Bone marrow (tissue), 2 donors: ENCODE results near the gene RELCH.

Experiments used
- DNase-seq, 2 donors: peaks; one replicate each; lab custom pipeline; 2025; lab: John Stamatoyannopoulos, UW

RELCH gene

GRCh38 chr18:62323483-62324180, 136.6 kb downstream of the RELCH start:
- DNase-seq = no peak

DNA sequence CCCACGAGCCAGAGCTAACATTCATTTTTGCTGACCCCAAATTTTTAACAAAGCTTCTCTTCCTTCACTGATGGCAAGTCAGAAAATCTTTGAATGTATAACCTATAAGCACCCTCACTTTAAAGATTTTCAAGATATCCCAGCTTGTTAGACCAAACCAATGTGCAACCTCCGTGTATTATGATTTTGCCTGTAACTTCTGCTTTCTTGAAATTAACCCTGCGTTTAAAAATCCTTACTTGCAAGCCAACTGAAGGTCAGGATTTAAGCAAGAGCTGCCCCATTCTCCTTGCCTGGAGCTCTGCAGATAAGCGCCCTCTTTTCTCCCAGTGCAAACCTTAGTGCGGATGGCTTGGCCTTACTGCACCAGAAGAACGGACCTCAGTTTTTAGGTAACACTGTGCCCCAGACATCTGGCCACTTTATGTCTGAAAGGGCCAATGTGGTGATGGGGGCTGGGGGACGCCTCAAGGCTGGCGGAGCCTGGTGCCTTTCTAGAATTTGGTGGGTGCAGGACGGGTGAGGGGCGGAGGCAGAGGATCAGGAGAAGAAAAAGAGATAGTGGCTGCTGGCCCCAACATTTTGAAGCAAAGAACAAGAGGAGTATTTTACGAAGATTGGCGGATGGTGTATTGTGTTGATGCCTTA, 137.2 kb downstream of the RELCH start:
- DNase-seq = peak in 1 of 2 donors; percentile 11

DNA sequence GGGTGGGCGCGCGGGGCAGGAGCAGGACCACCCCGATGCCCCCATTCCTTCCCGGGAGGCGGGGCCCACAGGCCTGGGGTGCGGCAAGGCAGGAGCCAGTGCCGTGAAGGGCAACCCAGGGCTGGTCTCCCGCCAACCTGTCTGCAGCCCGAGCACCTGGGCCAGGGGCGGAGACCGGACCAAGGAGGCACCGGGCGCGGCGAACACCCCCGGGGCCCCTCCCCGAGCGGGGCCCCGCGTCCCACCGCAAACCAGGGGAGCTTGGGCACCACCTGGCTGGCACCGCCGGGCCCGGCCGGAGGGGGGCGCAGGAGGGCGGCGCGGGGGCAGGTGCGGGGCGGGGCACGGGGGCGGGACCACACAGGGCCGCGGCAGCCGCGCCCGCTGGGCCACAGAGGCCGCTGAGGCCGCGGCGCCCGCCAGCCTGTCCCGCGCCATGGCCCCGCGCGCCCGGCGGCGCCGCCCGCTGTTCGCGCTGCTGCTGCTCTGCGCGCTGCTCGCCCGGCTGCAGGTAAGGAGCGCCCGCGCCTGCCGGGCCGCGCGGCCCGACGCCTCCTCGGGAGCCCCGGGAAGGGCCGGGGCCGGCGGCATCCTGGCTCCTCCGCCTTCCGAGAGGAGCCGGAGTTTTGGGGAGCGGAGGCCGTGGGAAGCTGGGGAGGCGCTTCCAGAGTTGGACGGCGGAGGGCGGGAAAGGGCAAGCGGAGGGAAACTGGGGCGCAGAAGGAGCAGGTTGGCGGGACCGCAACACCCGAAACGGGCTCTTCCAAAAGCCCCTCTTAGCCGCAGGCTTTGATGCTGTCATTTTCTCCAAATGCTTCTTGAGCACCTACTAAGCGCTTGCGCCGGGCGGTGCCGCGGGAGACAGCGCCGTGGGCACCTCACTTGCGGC, 138.1 kb downstream of the RELCH start, which contains the start of gene TNFRSF11A:
TNFRSF11A (plus strand) TSS at position 394 of the 889 bp plus-strand sequence; CDS start at position 437, 43 bp downstream.
- peak in 1 of 2 donors; percentile 10 for DNase-seq

DNA sequence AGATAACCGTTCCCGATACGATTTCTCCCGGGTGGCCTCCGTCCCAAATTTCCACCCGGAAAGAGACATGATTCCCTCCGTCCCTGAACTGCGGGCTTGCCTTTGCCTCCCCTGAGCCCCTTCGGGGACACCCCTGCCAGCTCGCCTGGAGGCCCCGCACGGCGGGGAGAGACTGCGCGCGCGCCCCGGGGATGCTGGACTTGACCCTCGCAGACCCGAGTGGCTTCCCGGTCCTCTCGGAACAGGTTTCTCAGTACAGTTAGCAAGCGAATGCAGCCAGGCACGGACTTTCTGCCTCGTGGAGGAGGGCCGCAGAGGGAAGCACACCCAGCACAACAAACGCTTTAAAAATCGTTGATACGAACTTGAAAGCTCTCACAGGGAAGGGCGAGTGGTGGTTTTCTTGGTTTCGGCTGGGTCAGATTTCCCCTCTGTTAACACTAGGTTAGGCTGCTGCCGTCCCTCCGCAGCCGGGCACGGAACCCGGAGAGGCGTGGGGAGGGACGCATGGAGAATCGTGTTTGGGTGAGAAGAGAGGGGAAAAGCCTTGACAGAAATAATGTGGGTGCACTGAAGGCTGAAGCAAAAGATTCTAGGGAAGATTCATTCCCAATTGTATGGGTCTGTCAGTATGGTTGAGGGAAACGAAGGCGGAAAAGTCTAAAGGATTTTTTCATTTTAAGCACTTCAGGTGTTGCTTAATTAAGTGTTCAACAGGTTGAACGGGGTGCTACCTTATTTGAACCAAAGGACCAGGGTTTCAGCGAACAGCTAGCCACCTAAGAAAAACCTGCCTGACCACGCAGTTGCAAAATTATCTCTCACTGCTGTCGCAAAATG, 139.0 kb downstream of the RELCH start:
- no peak for DNase-seq

DNA sequence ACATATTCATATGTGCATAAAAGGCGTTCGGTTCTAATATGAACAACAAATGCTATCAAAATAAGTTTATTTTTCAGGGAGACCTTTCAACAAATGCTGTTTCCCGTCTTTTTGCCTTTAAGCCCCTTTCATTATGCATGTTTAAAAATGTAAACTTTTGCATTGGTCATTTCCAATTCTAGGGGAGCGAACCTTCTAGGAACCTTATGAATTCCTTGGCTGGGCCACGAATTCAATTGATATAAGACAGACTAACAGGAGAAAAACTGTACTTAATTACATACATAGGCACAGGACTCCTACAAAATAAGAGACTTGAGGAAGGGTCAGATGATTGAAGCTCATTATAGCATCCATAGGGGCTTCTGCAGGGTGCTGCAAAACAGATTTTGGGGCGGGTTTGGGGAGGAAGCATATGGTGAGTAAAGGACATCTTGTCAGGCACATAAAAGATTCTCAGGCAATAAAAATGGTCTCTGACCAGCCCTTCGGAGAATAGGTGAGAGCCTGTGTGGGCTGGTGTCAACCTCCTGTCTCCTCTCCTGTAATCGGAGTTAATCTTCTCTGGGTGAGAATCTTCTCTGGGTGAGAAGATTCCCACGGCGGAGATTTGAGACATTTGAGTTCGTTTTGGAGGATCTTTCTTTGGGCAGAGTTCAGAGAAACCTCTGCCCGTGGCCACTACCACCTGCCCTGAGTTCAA, 139.7 kb downstream of the RELCH start:
- no peak for DNase-seq

DNA sequence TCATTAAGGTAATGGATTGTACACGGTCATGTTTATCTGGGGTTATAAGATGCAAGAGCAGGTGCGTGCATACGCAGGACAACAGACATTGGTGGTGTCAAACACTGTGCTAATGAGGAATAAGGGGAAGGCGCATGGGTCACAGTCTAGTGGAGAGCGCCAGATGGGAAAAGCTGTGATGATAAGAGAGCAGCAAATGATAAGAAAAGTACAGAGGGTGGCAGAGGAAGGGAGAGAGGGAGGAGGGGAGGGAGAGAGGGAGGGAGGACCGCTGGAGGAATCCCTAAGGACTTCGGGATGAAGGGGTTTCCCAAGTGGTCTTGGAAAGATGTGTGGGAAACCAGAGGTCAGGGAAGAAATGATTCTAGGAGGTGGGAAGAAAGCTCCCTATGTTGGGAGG, 140.9 kb downstream of the RELCH start:
- no peak for DNase-seq

DNA sequence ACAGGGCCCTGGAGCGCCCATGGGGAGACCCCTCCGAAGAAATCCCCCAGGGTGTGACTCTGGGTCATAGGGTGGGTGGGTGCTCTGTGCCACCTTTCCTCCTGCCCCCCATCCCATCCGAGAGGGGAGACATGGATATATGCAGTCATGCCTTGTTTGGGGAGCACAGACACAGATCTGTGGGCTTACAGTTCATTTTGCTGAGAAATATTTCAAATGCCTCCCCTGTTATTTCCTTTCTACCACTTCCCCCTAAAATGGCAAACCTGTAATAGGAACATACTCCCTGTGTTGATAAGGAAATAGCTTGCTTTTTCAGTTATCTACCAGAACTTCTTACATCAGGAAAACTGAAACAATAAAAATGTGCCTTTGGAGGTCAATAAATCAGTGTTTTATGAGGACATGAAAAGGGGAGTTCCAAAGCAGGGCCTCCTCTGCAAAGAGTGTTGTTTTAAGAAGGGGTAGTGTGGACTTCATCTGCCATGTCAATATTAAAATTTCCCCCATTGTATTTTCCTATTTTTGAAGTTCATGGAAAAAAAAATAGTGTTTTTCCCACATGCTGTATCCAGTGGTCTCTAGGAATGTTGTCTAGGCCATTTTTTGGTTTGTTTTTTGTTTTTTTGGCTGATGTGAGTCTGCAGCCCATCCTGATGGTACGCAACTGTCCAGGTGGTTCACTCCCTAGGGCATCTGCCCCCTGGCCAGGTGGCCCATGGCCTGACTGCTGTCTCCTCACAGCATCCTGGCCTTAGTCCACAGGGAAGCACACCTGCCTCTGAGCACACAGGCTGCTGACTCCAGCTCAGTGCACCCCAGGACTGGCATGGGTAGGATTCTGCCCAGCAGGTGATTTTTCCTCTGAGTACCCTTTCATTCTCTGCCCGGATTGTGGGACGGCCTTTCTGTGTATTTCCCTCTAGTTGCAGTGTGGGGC, 141.8 kb downstream of the RELCH start:
- DNase-seq = no peak

DNA sequence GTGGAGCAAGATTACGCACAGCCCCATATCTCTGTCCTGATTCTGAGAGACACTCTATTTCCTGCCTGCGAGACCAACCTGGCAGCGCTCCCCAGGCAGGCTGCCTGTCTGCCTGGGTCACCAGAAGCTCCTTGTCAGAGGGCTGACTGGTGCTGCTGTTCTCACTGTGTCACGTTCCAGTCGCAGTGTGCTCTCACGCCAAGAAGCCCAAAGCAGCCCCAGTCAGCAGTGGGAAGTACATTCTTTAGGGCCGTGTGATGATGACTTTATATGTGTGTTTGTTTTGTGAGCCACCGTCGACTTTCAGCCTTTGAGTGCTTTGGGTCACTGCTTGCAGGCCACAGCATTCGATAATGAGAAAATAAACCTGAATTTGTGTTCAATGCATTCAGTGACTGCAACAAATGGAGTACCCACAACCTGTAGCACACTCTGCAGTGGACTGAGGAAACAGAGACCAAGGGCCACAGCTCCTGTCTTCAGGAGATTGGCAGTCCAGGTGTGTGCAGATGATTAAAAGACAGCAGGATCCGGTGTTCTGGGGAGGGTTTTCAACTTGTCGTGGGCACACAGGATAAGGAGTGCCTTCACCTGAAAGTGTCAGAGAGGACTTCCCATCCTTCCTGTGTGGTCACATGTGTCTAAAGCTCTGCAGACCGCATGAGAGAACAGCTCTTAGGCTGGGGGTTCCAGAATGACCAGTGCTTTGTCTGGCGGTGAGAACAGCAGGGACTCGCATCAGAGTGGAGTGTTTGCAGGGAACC, 142.8 kb downstream of the RELCH start:
- DNase-seq = no peak

GRCh38 chr18:62330650-62331049, 143.6 kb downstream of the RELCH start:
- DNase-seq = no peak

- no peak for DNase-seq
Observed at GRCh38 chr18:62331581-62332356, 144.7 kb downstream of the RELCH start.

GRCh38 chr18:62332431-62332830, 145.4 kb downstream of the RELCH start:
- no peak for DNase-seq

- DNase-seq = no peak
Observed at GRCh38 chr18:62332964-62333695, 146.1 kb downstream of the RELCH start.

DNA sequence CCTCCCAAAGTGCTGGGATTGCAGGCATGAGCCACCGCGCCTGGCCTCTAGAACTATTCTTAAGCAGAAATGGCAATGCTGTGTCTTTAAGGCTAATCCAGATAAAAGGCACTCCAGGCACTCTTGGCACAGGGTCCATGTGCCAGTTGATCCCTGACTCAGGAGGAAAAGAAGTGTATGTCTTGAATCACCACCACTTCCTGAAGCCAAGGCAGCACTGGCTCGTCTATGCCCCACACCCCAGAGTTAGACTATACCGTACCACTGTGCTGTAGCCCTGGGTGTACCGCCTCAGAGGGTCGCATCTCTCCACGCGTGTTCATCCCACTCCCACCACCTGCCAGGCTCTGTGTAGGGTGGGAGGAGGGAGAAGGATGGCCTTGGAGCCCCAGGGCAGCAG, 147.1 kb downstream of the RELCH start:
- no peak for DNase-seq

DNA sequence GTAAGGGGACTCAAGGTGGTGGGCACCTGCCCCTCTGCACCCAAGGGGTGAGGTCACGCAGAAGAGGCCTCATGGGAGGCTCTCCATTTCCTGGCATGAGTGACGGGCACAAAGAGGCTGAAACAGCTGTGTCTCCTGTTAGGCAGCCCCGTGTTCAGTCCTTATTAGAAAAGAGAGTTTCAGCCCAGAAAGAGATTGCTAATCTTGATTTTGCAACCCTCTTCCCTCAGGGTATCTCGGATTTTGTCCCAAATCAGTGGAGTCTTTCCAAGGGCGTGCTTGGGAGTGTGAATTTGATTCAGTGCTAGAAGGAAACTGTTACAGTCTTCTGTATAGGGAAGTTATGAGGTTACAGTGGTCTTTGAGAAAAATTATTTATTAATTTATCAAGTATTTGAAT, 148.4 kb downstream of the RELCH start:
- DNase-seq = no peak

GRCh38 chr18:62336618-62337017, 149.6 kb downstream of the RELCH start:
- DNase-seq = no peak

GRCh38 chr18:62337336-62337735, 150.3 kb downstream of the RELCH start:
- DNase-seq = no peak

GRCh38 chr18:62338446-62339105, 151.5 kb downstream of the RELCH start:
- no peak for DNase-seq
